ENCODE data around the gene EFNA5.
"Not testable (repeated sequence)": the region's sequence is repeated elsewhere in the genome, so short reads cannot be mapped to it uniquely, and the experiment has no call there.

Gene EFNA5

GRCh38 chr5:107510125-107510524, 160.6 kb downstream of the EFNA5 start:
- H3K27me3 Mint-ChIP-seq, result peaks cover 3% of the 10 kb centered on the region
- no peaks in the 10 kb centered on the region for H3K9me3 Mint-ChIP-seq (ENCODE audit: low read depth)
- no peak overlapping the region for H3K4me3 Mint-ChIP-seq
- no peak overlapping the region for H3K27ac Mint-ChIP-seq
- H3K36me3 Mint-ChIP-seq, result no peaks in the 10 kb centered on the region
- no peaks in the 10 kb centered on the region for H3K4me1 Mint-ChIP-seq (ENCODE audit: low read depth)

- no peaks in the 10 kb centered on the region for H3K9me3 Mint-ChIP-seq (ENCODE audit: low read depth)
- H3K36me3 Mint-ChIP-seq, result no peaks in the 10 kb centered on the region
- H3K4me1 Mint-ChIP-seq (ENCODE audit: low read depth), result no peaks in the 10 kb centered on the region
- no peak overlapping the region for H3K27ac Mint-ChIP-seq
- H3K4me3 Mint-ChIP-seq, result no peak overlapping the region
- no peaks in the 10 kb centered on the region for H3K27me3 Mint-ChIP-seq
These were observed 162.6 kb downstream of the EFNA5 start for GRCh38 chr5:107508097-107508496.

- Mint-ChIP-seq H3K4me1 (ENCODE audit: low read depth) (no peaks in the 10 kb centered on the region), H3K9me3 (ENCODE audit: low read depth) (no peaks in the 10 kb centered on the region), H3K27me3 (peaks cover 5% of the 10 kb centered on the region), H3K36me3 (no peaks in the 10 kb centered on the region), H3K4me3 (no peak overlapping the region), H3K27ac (no peak overlapping the region)
These were observed 164.8 kb downstream of the EFNA5 start for GRCh38 chr5:107505763-107506534.

GRCh38 chr5:107504424-107504823, 166.3 kb downstream of the EFNA5 start:
- Mint-ChIP-seq H3K36me3 (no peaks in the 10 kb centered on the region), H3K27ac (no peak overlapping the region), H3K4me1 (ENCODE audit: low read depth) (no peaks in the 10 kb centered on the region), H3K9me3 (ENCODE audit: low read depth) (no peaks in the 10 kb centered on the region), H3K4me3 (no peak overlapping the region), H3K27me3 (peaks cover 5% of the 10 kb centered on the region)

GRCh38 chr5:107502676-107503060, 168.1 kb downstream of the EFNA5 start:
- H3K4me3 Mint-ChIP-seq, result no peak overlapping the region
- H3K36me3 Mint-ChIP-seq, result no peaks in the 10 kb centered on the region
- H3K4me1 Mint-ChIP-seq (ENCODE audit: low read depth), result no peaks in the 10 kb centered on the region
- H3K9me3 Mint-ChIP-seq (ENCODE audit: low read depth), result no peaks in the 10 kb centered on the region
- no peak overlapping the region for H3K27ac Mint-ChIP-seq
- peaks cover 5% of the 10 kb centered on the region for H3K27me3 Mint-ChIP-seq

GRCh38 chr5:107501965-107502675, 168.6 kb downstream of the EFNA5 start:
- Mint-ChIP-seq H3K4me1 (ENCODE audit: low read depth) (no peaks in the 10 kb centered on the region), H3K36me3 (no peaks in the 10 kb centered on the region), H3K27ac (no peak overlapping the region), H3K4me3 (no peak overlapping the region), H3K27me3 (peaks cover 5% of the 10 kb centered on the region), H3K9me3 (ENCODE audit: low read depth) (no peaks in the 10 kb centered on the region)

GRCh38 chr5:107500840-107501239, 169.9 kb downstream of the EFNA5 start:
- no peak overlapping the region for H3K27ac Mint-ChIP-seq
- H3K27me3 Mint-ChIP-seq, result peaks cover 5% of the 10 kb centered on the region
- H3K36me3 Mint-ChIP-seq, result no peaks in the 10 kb centered on the region
- no peaks in the 10 kb centered on the region for H3K4me1 Mint-ChIP-seq (ENCODE audit: low read depth)
- no peak overlapping the region for H3K4me3 Mint-ChIP-seq
- no peaks in the 10 kb centered on the region for H3K9me3 Mint-ChIP-seq (ENCODE audit: low read depth)

GRCh38 chr5:107500347-107500746, 170.4 kb downstream of the EFNA5 start:
- Mint-ChIP-seq H3K4me3 (no peak overlapping the region), H3K27ac (no peak overlapping the region), H3K36me3 (no peaks in the 10 kb centered on the region), H3K27me3 (peaks cover 5% of the 10 kb centered on the region), H3K4me1 (ENCODE audit: low read depth) (no peaks in the 10 kb centered on the region), H3K9me3 (ENCODE audit: low read depth) (no peaks in the 10 kb centered on the region)

- H3K4me1 Mint-ChIP-seq (ENCODE audit: low read depth), result no peaks in the 10 kb centered on the region
- no peaks in the 10 kb centered on the region for H3K9me3 Mint-ChIP-seq (ENCODE audit: low read depth)
- H3K27me3 Mint-ChIP-seq, result peaks cover 5% of the 10 kb centered on the region
- H3K4me3 Mint-ChIP-seq, result no peak overlapping the region
- no peak overlapping the region for H3K27ac Mint-ChIP-seq
- no peaks in the 10 kb centered on the region for H3K36me3 Mint-ChIP-seq
These were observed 171.0 kb downstream of the EFNA5 start for GRCh38 chr5:107499776-107500175.

- peaks cover 5% of the 10 kb centered on the region for H3K27me3 Mint-ChIP-seq
- H3K36me3 Mint-ChIP-seq, result no peaks in the 10 kb centered on the region
- H3K4me1 Mint-ChIP-seq (ENCODE audit: low read depth), result no peaks in the 10 kb centered on the region
- no peak overlapping the region for H3K4me3 Mint-ChIP-seq
- no peak overlapping the region for H3K27ac Mint-ChIP-seq
- no peaks in the 10 kb centered on the region for H3K9me3 Mint-ChIP-seq (ENCODE audit: low read depth)
These were observed 171.5 kb downstream of the EFNA5 start for GRCh38 chr5:107499237-107499636.

- Mint-ChIP-seq H3K4me3 (no peak overlapping the region), H3K4me1 (ENCODE audit: low read depth) (no peaks in the 10 kb centered on the region), H3K36me3 (no peaks in the 10 kb centered on the region), H3K27me3 (no peaks in the 10 kb centered on the region), H3K27ac (no peak overlapping the region), H3K9me3 (ENCODE audit: low read depth) (no peaks in the 10 kb centered on the region)
These were observed 174.3 kb downstream of the EFNA5 start for GRCh38 chr5:107496466-107496865.

GRCh38 chr5:107494129-107494528, 176.6 kb downstream of the EFNA5 start:
- H3K27me3 Mint-ChIP-seq; H3K4me1 Mint-ChIP-seq (ENCODE audit: low read depth); H3K27ac Mint-ChIP-seq; H3K9me3 Mint-ChIP-seq (ENCODE audit: low read depth); H3K4me3 Mint-ChIP-seq; H3K36me3 Mint-ChIP-seq: not testable (repeated sequence)

GRCh38 chr5:107487056-107487542, 183.6 kb downstream of the EFNA5 start:
- no peak overlapping the region for H3K4me3 Mint-ChIP-seq
- H3K27ac Mint-ChIP-seq, result no peak overlapping the region
- no peaks in the 10 kb centered on the region for H3K27me3 Mint-ChIP-seq
- peaks cover 13% of the 10 kb centered on the region for H3K4me1 Mint-ChIP-seq (ENCODE audit: low read depth)
- H3K9me3 Mint-ChIP-seq (ENCODE audit: low read depth), result no peaks in the 10 kb centered on the region
- H3K36me3 Mint-ChIP-seq, result no peaks in the 10 kb centered on the region

- Mint-ChIP-seq H3K9me3 (ENCODE audit: low read depth) (no peaks in the 10 kb centered on the region), H3K36me3 (no peaks in the 10 kb centered on the region), H3K4me3 (no peak overlapping the region), H3K27me3 (no peaks in the 10 kb centered on the region), H3K4me1 (ENCODE audit: low read depth) (peaks cover 13% of the 10 kb centered on the region), H3K27ac (no peak overlapping the region)
These were observed 184.2 kb downstream of the EFNA5 start for GRCh38 chr5:107486489-107486888.

- no peaks in the 10 kb centered on the region for H3K36me3 Mint-ChIP-seq
- H3K4me3 Mint-ChIP-seq, result no peak overlapping the region
- H3K27ac Mint-ChIP-seq, result no peak overlapping the region
- peaks cover 4% of the 10 kb centered on the region for H3K27me3 Mint-ChIP-seq
- peaks cover 13% of the 10 kb centered on the region for H3K4me1 Mint-ChIP-seq (ENCODE audit: low read depth)
- no peaks in the 10 kb centered on the region for H3K9me3 Mint-ChIP-seq (ENCODE audit: low read depth)
These were observed 185.6 kb downstream of the EFNA5 start for GRCh38 chr5:107485184-107485583.

Measured in activated naive CD8-positive, alpha-beta T cell (primary cell).